Neural cell (in vitro differentiated cells): ENCODE measurements around the gene FBRSL1. TPM values are rescaled to one million over a fixed set of nuclear protein-coding genes. Genes with fewer than 3 reads are reported as not detected.
A peak's percentile ranks its signal among the peaks of the same experiment; 100 is the strongest.

Experiments used
- H2AFZ ChIP-seq: fragments of 200-600, 300-800 bp; sonication (generic), shearing (Covaris generic); 2 replicates; pipeline ENCODE4 v1.6.0; 2014; ENCODE audit warnings: low read depth, mild to moderate bottlenecking, antibody characterized with exemption, low read length, moderate library complexity
- H3F3A ChIP-seq: fragments of 200-600 bp; shearing (Covaris generic); 2 replicates; pipeline ENCODE4 v1.6.1; 2016; ENCODE audit warnings: mild to moderate bottlenecking, moderate library complexity, mixed read lengths, antibody characterized with exemption, low read length; ENCODE audit not compliant: insufficient read depth, poor library complexity, severe bottlenecking
- H3K27ac ChIP-seq: fragments of 200-600, 300-800 bp; sonication (generic), shearing (Covaris generic); 2 replicates; pipeline ENCODE4 v1.5.1; 2014; ENCODE audit warnings: mild to moderate bottlenecking, low read length, moderate library complexity
- H3K27me3 ChIP-seq: fragments of 300-800, 200-600 bp; sonication (generic), shearing (Covaris generic); 2 replicates; pipeline ENCODE4 v1.6.0; 2014; ENCODE audit warnings: mild to moderate bottlenecking, low read depth, low read length, moderate library complexity; ENCODE audit not compliant: insufficient read depth
- H3K36me3 ChIP-seq: fragments of 300-800, 200-600 bp; sonication (generic), shearing (Covaris generic); 2 replicates; pipeline ENCODE4 v1.5.1; 2014; ENCODE audit warnings: mild to moderate bottlenecking, antibody characterized with exemption, low read length, moderate library complexity; ENCODE audit not compliant: insufficient read depth
- H3K4me2 ChIP-seq: fragments of 300-800, 200-600 bp; sonication (generic), shearing (Covaris generic); 2 replicates; pipeline ENCODE4 v1.6.0; 2014; ENCODE audit warnings: mild to moderate bottlenecking, low read length
- H3K4me3 ChIP-seq: fragments of 300-800, 200-600 bp; sonication (generic), shearing (Covaris generic); 2 replicates; pipeline ENCODE4 v1.5.1; 2014; ENCODE audit warnings: mild to moderate bottlenecking, low read length, moderate library complexity
- H3K79me2 ChIP-seq: fragments of 200-600 bp; shearing (Covaris generic); replicated peaks from 2 replicates; pipeline ENCODE4 v1.6.0; 2014; ENCODE audit warnings: mild to moderate bottlenecking, low read length, moderate library complexity; ENCODE audit not compliant: insufficient read depth
- H3K9ac ChIP-seq: fragments of 300-800, 200-600 bp; sonication (generic), shearing (Covaris generic); 2 replicates; pipeline ENCODE4 v1.6.1; 2016; ENCODE audit warnings: mild to moderate bottlenecking, low read length, mixed read lengths
- H3K9me2 ChIP-seq: fragments of 200-600 bp; shearing (Covaris generic); 2 replicates; pipeline ENCODE4 v1.6.1; 2016; ENCODE audit warnings: mild to moderate bottlenecking, low read length, mixed read lengths; ENCODE audit not compliant: insufficient read depth
- H3K9me3 ChIP-seq: fragments of 200-600, 300-800 bp; sonication (generic), shearing (Covaris generic); 2 replicates; pipeline ENCODE4 v1.6.1; 2016; ENCODE audit warnings: mild to moderate bottlenecking, mixed run types, low read length, moderate library complexity, mixed read lengths
- H4K20me1 ChIP-seq: fragments of 200-600 bp; shearing (Covaris generic); 2 replicates; pipeline ENCODE4 v1.6.1; 2016; ENCODE audit warnings: mild to moderate bottlenecking, mixed run types; ENCODE audit not compliant: insufficient read depth
- CTCF ChIP-seq: fragments of 450-650 bp; IDR thresholded peaks from 2 replicates; pipeline ENCODE4 v1.5.1; 2014; ENCODE audit warnings: antibody characterized with exemption, mild to moderate bottlenecking, moderate library complexity; ENCODE audit not compliant: poor library complexity, severe bottlenecking
- EP300 ChIP-seq: fragments of 450-650 bp; conservative IDR thresholded peaks from 2 replicates; pipeline ENCODE4 v1.6.1; 2014; ENCODE audit warnings: antibody characterized with exemption, mild to moderate bottlenecking, moderate library complexity; ENCODE audit not compliant: poor library complexity, severe bottlenecking
- EZH2 ChIP-seq: fragments of 200-600, 300-800 bp; shearing (Covaris generic), sonication (generic); IDR thresholded peaks from 2 replicates; pipeline ENCODE4 v1.6.1; 2014; ENCODE audit warnings: antibody characterized with exemption, low read length, borderline replicate concordance, mild to moderate bottlenecking; ENCODE audit not compliant: insufficient read depth, poor library complexity, severe bottlenecking
- MXI1 ChIP-seq: fragments of 450-650 bp; conservative IDR thresholded peaks from 2 replicates; pipeline ENCODE4 v1.6.1; 2014; ENCODE audit warnings: antibody characterized with exemption, mild to moderate bottlenecking; ENCODE audit not compliant: poor library complexity, severe bottlenecking
- POLR2AphosphoS5 ChIP-seq: IDR thresholded peaks from 2 replicates; pipeline ENCODE4 v1.6.1; 2012
- RAD21 ChIP-seq: fragments of 450-650 bp; conservative IDR thresholded peaks from 2 replicates; pipeline ENCODE4 v1.6.1; 2014; ENCODE audit warnings: antibody characterized with exemption, mild to moderate bottlenecking, moderate library complexity
- SMC3 ChIP-seq: fragments of 450-650 bp; conservative IDR thresholded peaks from 2 replicates; pipeline ENCODE4 v1.6.1; 2014; ENCODE audit warnings: antibody characterized with exemption, mild to moderate bottlenecking, moderate library complexity; ENCODE audit not compliant: poor library complexity
- TAF1 ChIP-seq: IDR thresholded peaks from 2 replicates; pipeline ENCODE4 v1.6.1; 2012; ENCODE audit warnings: low read depth
- polyA plus RNA-seq: library from polyadenylated mRNA; depleted of rRNA; stranded (reverse); fragments of >200 nt; gene quantifications from 2 replicates; pipeline ENCODE4 v1.2.3, GENCODE V29; 2014
- TF ChIP-seq, protein P1 (sequence below): IDR thresholded peaks from 2 replicates; pipeline ENCODE4 v1.6.1; 2012; ENCODE audit warnings: borderline replicate concordance

Gene FBRSL1
- polyA plus RNA-seq, 1 donor from 2014 or later = 11.9 TPM

DNA sequence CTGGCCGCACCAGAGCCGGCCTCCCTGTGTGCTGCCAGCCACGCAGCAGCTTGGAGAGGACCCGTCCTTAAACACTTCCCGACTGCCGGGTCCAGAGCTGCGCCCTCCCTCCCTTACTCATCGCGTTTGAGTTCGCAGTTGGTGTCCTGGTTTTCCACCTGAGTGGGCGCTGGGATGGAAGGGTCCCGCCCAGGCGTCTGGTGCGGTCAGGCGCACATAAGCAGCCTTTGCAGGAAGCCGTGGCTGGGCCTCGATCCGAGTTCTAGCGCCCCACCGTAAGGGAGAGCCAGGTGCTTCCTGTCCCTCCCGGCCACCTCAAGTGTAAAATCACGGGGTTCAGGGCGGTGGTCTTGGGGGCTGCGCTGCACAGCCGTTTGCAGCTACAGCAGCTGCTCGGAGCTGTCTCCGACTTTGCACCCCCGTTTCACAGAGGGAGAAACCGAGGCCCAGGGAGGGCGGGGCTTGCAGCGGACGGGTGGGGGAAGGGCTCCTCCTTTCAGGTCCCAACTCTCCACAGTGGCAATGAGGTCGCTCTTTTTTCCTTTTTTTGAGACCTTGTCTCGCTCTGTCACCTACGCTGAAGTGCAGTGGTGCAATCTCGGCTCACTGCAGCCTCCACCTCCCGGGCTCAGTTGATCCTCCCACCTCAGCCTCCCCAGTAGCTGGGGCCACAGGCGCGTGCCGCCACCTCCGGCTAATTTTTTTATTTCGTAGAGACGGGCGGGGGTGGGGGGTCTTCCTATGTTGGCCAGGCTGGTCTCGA, 69.1 kb downstream of the FBRSL1 start:
- Histone ChIP-seq H3K27me3 (no peaks in the 10 kb centered on the region), H3K36me3 (no peaks in the 10 kb centered on the region), H3K9me3 (no peaks in the 10 kb centered on the region), H3F3A (no peaks in the 10 kb centered on the region), H4K20me1 (peaks cover 9% of the 10 kb centered on the region), H3K79me2 (peaks cover 25% of the 10 kb centered on the region), H3K9ac (peak overlapping the region; percentile 60), H3K4me3 (peak overlapping the region; percentile 67), H2AFZ (no peak overlapping the region), H3K27ac (no peak overlapping the region), H3K9me2 (no peaks in the 10 kb centered on the region), H3K4me2 (no peak overlapping the region)
- TF ChIP-seq EP300 (no peak), CTCF (no peak), TAF1 (no peak)

DNA sequence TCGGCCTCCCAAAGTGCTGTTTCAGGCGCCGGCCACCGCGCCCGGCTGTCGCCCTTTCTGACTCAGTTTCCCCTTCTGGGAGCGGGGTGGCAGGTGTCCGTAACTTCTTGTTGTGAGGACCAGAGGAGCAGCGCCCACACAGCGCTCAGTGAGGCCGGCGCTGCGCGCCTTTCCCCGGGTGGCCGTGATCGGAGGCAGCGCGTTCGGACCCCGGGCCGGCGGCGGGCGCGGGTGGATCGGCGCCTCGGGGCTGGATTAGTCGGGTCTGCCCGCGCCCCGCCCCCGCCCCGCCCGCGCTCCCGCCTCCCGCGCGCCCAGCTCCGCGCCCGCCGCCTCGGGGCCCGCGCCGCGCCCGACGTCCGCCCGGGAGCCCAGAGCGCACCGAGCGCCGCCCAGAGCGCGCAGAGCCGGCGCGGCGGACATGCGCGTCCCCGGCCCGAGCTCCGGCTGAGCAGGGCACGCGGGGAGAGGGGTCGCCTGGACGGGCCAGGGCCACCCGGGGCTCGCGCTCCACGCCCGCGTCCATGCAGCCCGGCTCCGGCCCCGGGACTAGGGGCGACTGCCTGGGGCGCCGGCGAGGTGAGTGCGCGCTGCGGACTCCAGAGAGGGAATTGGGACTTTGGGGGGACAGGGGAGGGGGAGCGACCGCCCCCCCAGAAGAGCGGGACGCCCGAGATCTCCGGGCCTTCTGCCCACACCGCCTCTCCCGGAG, 69.9 kb downstream of the FBRSL1 start:
- no peaks in the 10 kb centered on the region for H3K36me3 ChIP-seq
- peak overlapping the region; percentile 58 for H3K27ac ChIP-seq
- peaks cover 30% of the 10 kb centered on the region for H3K79me2 ChIP-seq
- H2AFZ ChIP-seq = no peak overlapping the region
- TF ChIP-seq POLR2AphosphoS5 (peak; percentile 82), MXI1 (peak; percentile 87), EZH2 (no peak), TAF1 (no peak), CTCF (no peak), SMC3 (peak; percentile 29), RAD21 (peak; percentile 39), EP300 (no peak)
- TF ChIP-seq, protein P1, sequence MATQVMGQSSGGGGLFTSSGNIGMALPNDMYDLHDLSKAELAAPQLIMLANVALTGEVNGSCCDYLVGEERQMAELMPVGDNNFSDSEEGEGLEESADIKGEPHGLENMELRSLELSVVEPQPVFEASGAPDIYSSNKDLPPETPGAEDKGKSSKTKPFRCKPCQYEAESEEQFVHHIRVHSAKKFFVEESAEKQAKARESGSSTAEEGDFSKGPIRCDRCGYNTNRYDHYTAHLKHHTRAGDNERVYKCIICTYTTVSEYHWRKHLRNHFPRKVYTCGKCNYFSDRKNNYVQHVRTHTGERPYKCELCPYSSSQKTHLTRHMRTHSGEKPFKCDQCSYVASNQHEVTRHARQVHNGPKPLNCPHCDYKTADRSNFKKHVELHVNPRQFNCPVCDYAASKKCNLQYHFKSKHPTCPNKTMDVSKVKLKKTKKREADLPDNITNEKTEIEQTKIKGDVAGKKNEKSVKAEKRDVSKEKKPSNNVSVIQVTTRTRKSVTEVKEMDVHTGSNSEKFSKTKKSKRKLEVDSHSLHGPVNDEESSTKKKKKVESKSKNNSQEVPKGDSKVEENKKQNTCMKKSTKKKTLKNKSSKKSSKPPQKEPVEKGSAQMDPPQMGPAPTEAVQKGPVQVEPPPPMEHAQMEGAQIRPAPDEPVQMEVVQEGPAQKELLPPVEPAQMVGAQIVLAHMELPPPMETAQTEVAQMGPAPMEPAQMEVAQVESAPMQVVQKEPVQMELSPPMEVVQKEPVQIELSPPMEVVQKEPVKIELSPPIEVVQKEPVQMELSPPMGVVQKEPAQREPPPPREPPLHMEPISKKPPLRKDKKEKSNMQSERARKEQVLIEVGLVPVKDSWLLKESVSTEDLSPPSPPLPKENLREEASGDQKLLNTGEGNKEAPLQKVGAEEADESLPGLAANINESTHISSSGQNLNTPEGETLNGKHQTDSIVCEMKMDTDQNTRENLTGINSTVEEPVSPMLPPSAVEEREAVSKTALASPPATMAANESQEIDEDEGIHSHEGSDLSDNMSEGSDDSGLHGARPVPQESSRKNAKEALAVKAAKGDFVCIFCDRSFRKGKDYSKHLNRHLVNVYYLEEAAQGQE = no peak
- no peaks in the 10 kb centered on the region for H3K9me2 ChIP-seq
- peak overlapping the region; percentile 81 for H3K9ac ChIP-seq
- no peaks in the 10 kb centered on the region for H3K27me3 ChIP-seq
- no peaks in the 10 kb centered on the region for H3K9me3 ChIP-seq
- no peak overlapping the region for H3K4me2 ChIP-seq
- H3F3A ChIP-seq = no peaks in the 10 kb centered on the region
- H4K20me1 ChIP-seq = peaks cover 9% of the 10 kb centered on the region
- peak overlapping the region; percentile 78 for H3K4me3 ChIP-seq
